IMR-90 (cell line): ENCODE data around the gene MIEF1. TPM values are rescaled to one million over a fixed set of nuclear protein-coding genes. Genes with fewer than 3 reads are reported as not detected.

Source experiments
- ATAC-seq: fragments of 200-7000 bp; cut with Tn5 transposase; 2 replicates; pipeline ENCODE4 v1.9.1; 2020; ENCODE audit warnings: low read depth, mild to moderate bottlenecking, moderate library complexity
- BruUV-seq: library from RNA; stranded (reverse); fragments of 400-500 nt; replicated peaks from 2 replicates; lab custom pipeline; 2021; lab: Mats Ljungman, UMichigan
- CTCF ChIA-PET: fragments of 300-600 bp; formaldehyde crosslinking; extraction: SDS; loops from one replicate; lab custom pipeline; 2021; ENCODE audit warnings: antibody characterized with exemption; lab: Yijun Ruan, JAX
- POLR2A ChIA-PET: fragments of 300-600 bp; sonication (Branson Sonifier 250); formaldehyde crosslinking; loops from one replicate; lab custom pipeline; 2022; ENCODE audit warnings: antibody characterized with exemption; ENCODE audit not compliant: unreplicated experiment; lab: Charles Lee
- DNase-seq: peaks from one replicate; pipeline ENCODE4 v3.0.0; 2013
- H2AFZ ChIP-seq: replicated peaks from 2 replicates; pipeline ENCODE3; 2013; ENCODE audit warnings: low read length, mild to moderate bottlenecking; ENCODE audit not compliant: poor library complexity
- H2AK5ac ChIP-seq: 2 replicates; pipeline ENCODE4 v1.6.1; 2013; ENCODE audit warnings: low read depth, low read length, inconsistent platforms
- H2AK9ac ChIP-seq: replicated peaks from 2 replicates; pipeline ENCODE3; 2013; ENCODE audit warnings: mild to moderate bottlenecking, low read depth, low read length, moderate library complexity; ENCODE audit not compliant: poor library complexity
- H2BK120ac ChIP-seq: 2 replicates; pipeline ENCODE4 v1.6.1; 2013; ENCODE audit warnings: low read depth, low read length, inconsistent platforms
- H2BK15ac ChIP-seq: 3 replicates; pipeline ENCODE4 v1.6.1; 2013; ENCODE audit warnings: low read depth, low read length, inconsistent platforms
- H2BK20ac ChIP-seq: 2 replicates; pipeline ENCODE4 v1.6.1; 2013; ENCODE audit warnings: low read depth, mild to moderate bottlenecking, inconsistent platforms, low read length, moderate library complexity
- H2BK5ac ChIP-seq: 2 replicates; pipeline ENCODE4 v1.6.1; 2013; ENCODE audit warnings: mild to moderate bottlenecking, low read depth, low read length, inconsistent platforms; ENCODE audit not compliant: poor library complexity, severe bottlenecking
- H3K14ac ChIP-seq: replicated peaks from 2 replicates; pipeline ENCODE4 v1.6.1; 2013; ENCODE audit warnings: low read depth, low read length, inconsistent platforms
- H3K18ac ChIP-seq: 2 replicates; pipeline ENCODE4 v1.6.1; 2013; ENCODE audit warnings: low read depth, low read length, control low read depth
- H3K23ac ChIP-seq: 2 replicates; pipeline ENCODE4 v1.6.1; 2013; ENCODE audit warnings: low read depth, low read length, inconsistent platforms
- H3K27ac ChIP-seq: 2 replicates; pipeline ENCODE4 v1.5.1; 2013; ENCODE audit warnings: mild to moderate bottlenecking, control low read depth, low read length; ENCODE audit not compliant: insufficient read depth
- H3K27me3 ChIP-seq: 2 replicates; pipeline ENCODE4 v1.6.1; 2013; ENCODE audit warnings: low read length; ENCODE audit not compliant: control insufficient read depth, insufficient read depth
- H3K36me3 ChIP-seq: 2 replicates; pipeline ENCODE4 v1.6.1; 2013; ENCODE audit warnings: low read length, mixed read lengths; ENCODE audit not compliant: control insufficient read depth, insufficient read depth
- H3K4ac ChIP-seq: 2 replicates; pipeline ENCODE4 v1.6.1; 2013; ENCODE audit warnings: low read depth, low read length, inconsistent platforms
- H3K4me1 ChIP-seq: 2 replicates; pipeline ENCODE4 v1.6.1; 2013; ENCODE audit warnings: low read length, mixed read lengths; ENCODE audit not compliant: control insufficient read depth, insufficient read depth
- H3K4me2 ChIP-seq: 2 replicates; pipeline ENCODE4 v1.6.1; 2013; ENCODE audit warnings: low read depth, mild to moderate bottlenecking, control low read depth, low read length, moderate library complexity
- H3K4me3 ChIP-seq: 2 replicates; pipeline ENCODE4 v1.5.1; 2013; ENCODE audit warnings: low read depth, mild to moderate bottlenecking, control low read depth, low read length, moderate library complexity; ENCODE audit not compliant: insufficient read depth
- H3K56ac ChIP-seq: 2 replicates; pipeline ENCODE4 v1.6.1; 2013; ENCODE audit warnings: low read length, inconsistent platforms; ENCODE audit not compliant: insufficient read depth; ENCODE audit errors: extremely low read depth
- H3K79me1 ChIP-seq, 2 experiments: 2 replicates each; pipeline ENCODE4 v1.6.1; 2013; ENCODE audit warnings: low read length in 2 of 2, inconsistent platforms in 1 of 2, low read depth in 1 of 2
- H3K9ac ChIP-seq: 2 replicates; pipeline ENCODE4 v1.6.1; 2013; ENCODE audit warnings: low read depth, low read length, control low read depth
- H3K9me1 ChIP-seq: 2 replicates; pipeline ENCODE4 v1.6.1; 2013; ENCODE audit warnings: low read length, inconsistent platforms; ENCODE audit not compliant: insufficient read depth
- H3K9me3 ChIP-seq: 2 replicates; pipeline ENCODE4 v1.6.1; 2013; ENCODE audit warnings: low read length; ENCODE audit not compliant: control insufficient read depth, insufficient read depth
- H4K20me1 ChIP-seq: 2 replicates; pipeline ENCODE4 v1.6.1; 2013; ENCODE audit warnings: low read length, inconsistent platforms; ENCODE audit not compliant: insufficient read depth
- H4K5ac ChIP-seq: 2 replicates; pipeline ENCODE4 v1.6.1; 2013; ENCODE audit warnings: mild to moderate bottlenecking, low read depth, low read length, control low read depth
- H4K8ac ChIP-seq, 2 experiments: 2 replicates each; pipeline ENCODE4 v1.6.1; 2013; ENCODE audit warnings: low read depth in 2 of 2, low read length in 2 of 2, control low read depth in 1 of 2, inconsistent platforms in 1 of 2
- H4K91ac ChIP-seq: 2 replicates; pipeline ENCODE4 v1.6.1; 2013; ENCODE audit warnings: low read depth, low read length, inconsistent platforms; ENCODE audit not compliant: insufficient read depth
- FOS ChIP-seq: fragments of 150-350 bp; IDR thresholded peaks from 2 replicates; pipeline ENCODE4 v1.6.1; 2016; ENCODE audit warnings: low read depth, low read length
- RCOR1 ChIP-seq: IDR thresholded peaks from 2 replicates; pipeline ENCODE4 v1.6.1; 2012; ENCODE audit warnings: mild to moderate bottlenecking, low read length, improper control_type of control experiment; ENCODE audit not compliant: insufficient replicate concordance
- USF2 ChIP-seq: fragments of 150-350 bp; IDR thresholded peaks from 2 replicates; pipeline ENCODE4 v1.6.1; 2017; ENCODE audit warnings: mild to moderate bottlenecking, antibody characterized with exemption, low read length, low read depth
- WGBS, 2 experiments: methylation state at CpG; one replicate each; pipeline versions ENCODE4 v1.1.5 to v1.1.7; 2013; ENCODE audit warnings: missing lambda C conversion rate in 2 of 2; ENCODE audit not compliant: insufficient read length in 1 of 2; ENCODE audit errors: extremely low coverage in 2 of 2; 5-methylcytosine and 5-hydroxymethylcytosine counted together
- dilution Hi-C: fragments of 300-500 bp; cut with HindIII; formaldehyde crosslinking; loops from one replicate; pipeline ENCODE4 v1.14.3; 2018; ENCODE audit warnings: low sequenced_read_pairs; ENCODE audit not compliant: unreplicated experiment
- in situ Hi-C: fragments of 300-500 bp; cut with MboI; formaldehyde crosslinking; loops from 3 replicates; pipeline ENCODE4 v1.14.3; 2019; ENCODE audit warnings: low sequenced_read_pairs, inconsistent platforms, mixed read lengths
- intact Hi-C: fragments of 100-400 bp; cut with micrococcal nuclease; formaldehyde crosslinking; loops from 2 replicates; pipeline ENCODE4 v1.10.0; 2022
- polyA plus RNA-seq, 3 experiments: library from polyadenylated mRNA; depleted of rRNA; stranded (reverse); fragments of >200 nt; gene quantifications; 2 replicates each; pipeline ENCODE4 v1.2.3, GENCODE V29; 2012; ENCODE audit warnings: low replicate concordance in 1 of 3
- total RNA-seq: library from RNA; depleted of rRNA; stranded (reverse); fragments of >200 nt; gene quantifications from 2 replicates; pipeline ENCODE4 v1.2.3, GENCODE V29; 2012

Gene MIEF1
- total and polyA plus RNA-seq, 2 of the 4 experiments (the other 2 are of a cell fraction) = 9.7 to 16.9 TPM

DNA sequence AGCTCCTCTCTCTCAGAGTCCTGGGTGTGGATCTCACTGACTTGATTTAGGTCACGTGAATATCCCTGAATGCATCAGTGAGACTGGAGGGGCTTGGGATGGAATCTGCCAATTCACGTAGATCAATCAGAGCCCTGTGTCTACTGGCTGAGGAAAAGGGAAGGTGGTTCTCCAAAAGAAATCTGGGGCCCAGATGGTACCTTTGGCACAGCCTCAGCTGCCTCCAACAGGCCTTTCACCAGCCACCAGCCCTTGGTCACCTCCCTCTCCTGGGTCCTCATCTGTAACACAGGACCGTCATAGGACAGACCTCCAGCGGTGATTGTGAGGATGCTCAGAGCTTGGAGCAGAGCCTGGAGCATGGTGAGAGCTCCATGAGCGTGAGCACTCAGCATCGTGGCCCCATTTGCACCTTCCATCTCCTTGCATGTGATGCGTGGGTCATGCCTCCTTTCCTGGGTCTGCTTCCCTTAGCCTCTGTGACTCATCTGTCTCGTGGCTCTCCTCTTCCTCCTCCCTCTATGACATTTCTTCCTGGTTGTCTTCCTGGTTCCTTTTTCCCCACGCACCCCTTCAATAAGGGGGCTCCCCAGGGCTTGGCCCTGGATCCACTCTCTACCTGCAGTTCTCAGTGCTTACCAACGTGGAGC lies 7.5 kb upstream of the MIEF1 start:
- dilution Hi-C loops = no loop called here
- peaks cover 0 to 8% of the 10 kb centered on the region in 2 experiments; a peak in 1 of 4 replicates for H3K79me1 ChIP-seq
- H2BK20ac ChIP-seq = peak overlapping the region; percentile 53
- peak overlapping the region; percentile 75; the same call in 2 of the 3 replicates for H2BK15ac ChIP-seq
- H3K4ac ChIP-seq = peak overlapping the region; percentile 78
- CTCF ChIA-PET = interaction anchor here (1.1 to 1.6 kb wide), 4 partner anchors 20 to 58 kb away, joined by 3 to 14 read pairs (median 3); no protein-coding TSS in a partner anchor
- H4K5ac ChIP-seq = no peak overlapping the region
- 68% methylated on average over 6 of the region's 10 CpGs; no CpG with 5 or more reads in 1 of the 2 experiments for WGBS, 2 experiments
- H3K9me1 ChIP-seq = peaks cover 22% of the 10 kb centered on the region
- peak overlapping the region; percentile 91; the same call in 1 of the 2 replicates for H2AK5ac ChIP-seq
- H3K56ac ChIP-seq = peak overlapping the region; percentile 40; the same call in 1 of the 2 replicates
- peak overlapping the region; percentile 79 for H2BK5ac ChIP-seq
- peak overlapping the region; percentile 73 for H2AK9ac ChIP-seq
- peak overlapping the region in 1 of 2 experiments; percentile 43; a peak in 2 of 4 replicates for H4K8ac ChIP-seq
- H2BK120ac ChIP-seq = peak overlapping the region; percentile 85
- H3K4me3 ChIP-seq = no peak overlapping the region
- peak overlapping the region; percentile 62 for H3K14ac ChIP-seq
- TF ChIP-seq RCOR1 = no peak
- TF ChIP-seq FOS = no peak
- TF ChIP-seq USF2 = no peak
- in situ Hi-C loops = no loop called here
- no peaks in the 10 kb centered on the region for H3K27me3 ChIP-seq
- peak overlapping the region; percentile 72 for H3K23ac ChIP-seq
- H4K91ac ChIP-seq = peak overlapping the region; percentile 65
- POLR2A ChIA-PET = interaction anchor here (0.6 kb wide), 1 partner anchor 54 kb away, joined by 3 read pairs; no protein-coding TSS in a partner anchor
- no peaks in the 10 kb centered on the region for H3K9me3 ChIP-seq
- H4K20me1 ChIP-seq = peaks cover 12% of the 10 kb centered on the region; the same call in 1 of the 2 replicates
- intact Hi-C loops = loop anchor here (1.0 to 10.0 kb wide), 3 partner anchors 20 to 320 kb away; no protein-coding TSS in a partner anchor
- H3K18ac ChIP-seq = 0 out of 2 replicates have a peak overlapping the region, but pooled peaks have one; percentile 2
- ATAC-seq (no peak), DNase-seq (peak; percentile 20)
- peak overlapping the region; percentile 28; the same call in 1 of the 2 replicates for H3K27ac ChIP-seq
- H3K4me1 ChIP-seq = peaks cover 8% of the 10 kb centered on the region
- H3K36me3 ChIP-seq = no peaks in the 10 kb centered on the region
- H3K9ac ChIP-seq = no peak overlapping the region
- BruUV-seq = no TSS peak
- no peak overlapping the region for H3K4me2 ChIP-seq
- peak overlapping the region; percentile 69 for H2AFZ ChIP-seq
